Upper lobe of left lung (tissue), 4 donors: ENCODE results near the gene KPNA6.

Experiments used
- POLR2A ChIP-seq, 4 donors: fragments of 450-650 bp; IDR thresholded peaks; one replicate each; pipeline ENCODE4 v1.5.1; 2016 to 2017; ENCODE audit warnings: antibody characterized with exemption in 4 of 4, mild to moderate bottlenecking in 2 of 4
- POLR2AphosphoS5 ChIP-seq, 2 donors: sonication (generic); formaldehyde crosslinking; IDR thresholded peaks; one replicate each; pipeline ENCODE4 v1.5.1; 2017; ENCODE audit warnings: antibody characterized with exemption in 2 of 2
- TF ChIP-seq, protein P1 (sequence below), 6 experiments: fragments of 450-650 bp in 4 of 6; fragments of 200-600 bp in 2 of 6; sonication (generic) in 2 of 6; IDR thresholded peaks; one replicate each; pipeline ENCODE4 v1.5.1; 2016 to 2019; ENCODE audit warnings: antibody characterized with exemption in 6 of 6

- no peak for TF ChIP-seq POLR2AphosphoS5 (IDR thresholded peaks at IDR 0.05)
- TF ChIP-seq, protein P1, sequence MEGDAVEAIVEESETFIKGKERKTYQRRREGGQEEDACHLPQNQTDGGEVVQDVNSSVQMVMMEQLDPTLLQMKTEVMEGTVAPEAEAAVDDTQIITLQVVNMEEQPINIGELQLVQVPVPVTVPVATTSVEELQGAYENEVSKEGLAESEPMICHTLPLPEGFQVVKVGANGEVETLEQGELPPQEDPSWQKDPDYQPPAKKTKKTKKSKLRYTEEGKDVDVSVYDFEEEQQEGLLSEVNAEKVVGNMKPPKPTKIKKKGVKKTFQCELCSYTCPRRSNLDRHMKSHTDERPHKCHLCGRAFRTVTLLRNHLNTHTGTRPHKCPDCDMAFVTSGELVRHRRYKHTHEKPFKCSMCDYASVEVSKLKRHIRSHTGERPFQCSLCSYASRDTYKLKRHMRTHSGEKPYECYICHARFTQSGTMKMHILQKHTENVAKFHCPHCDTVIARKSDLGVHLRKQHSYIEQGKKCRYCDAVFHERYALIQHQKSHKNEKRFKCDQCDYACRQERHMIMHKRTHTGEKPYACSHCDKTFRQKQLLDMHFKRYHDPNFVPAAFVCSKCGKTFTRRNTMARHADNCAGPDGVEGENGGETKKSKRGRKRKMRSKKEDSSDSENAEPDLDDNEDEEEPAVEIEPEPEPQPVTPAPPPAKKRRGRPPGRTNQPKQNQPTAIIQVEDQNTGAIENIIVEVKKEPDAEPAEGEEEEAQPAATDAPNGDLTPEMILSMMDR (IDR thresholded peaks at IDR 0.05) = no peak
- TF ChIP-seq POLR2A (IDR thresholded peaks at IDR 0.05) = no peak
These were observed 55.5 kb downstream of the KPNA6 start for GRCh38 chr1:32163405-32163804.
